ENCODE results near the gene RPS21.

RPS21 gene

DNA sequence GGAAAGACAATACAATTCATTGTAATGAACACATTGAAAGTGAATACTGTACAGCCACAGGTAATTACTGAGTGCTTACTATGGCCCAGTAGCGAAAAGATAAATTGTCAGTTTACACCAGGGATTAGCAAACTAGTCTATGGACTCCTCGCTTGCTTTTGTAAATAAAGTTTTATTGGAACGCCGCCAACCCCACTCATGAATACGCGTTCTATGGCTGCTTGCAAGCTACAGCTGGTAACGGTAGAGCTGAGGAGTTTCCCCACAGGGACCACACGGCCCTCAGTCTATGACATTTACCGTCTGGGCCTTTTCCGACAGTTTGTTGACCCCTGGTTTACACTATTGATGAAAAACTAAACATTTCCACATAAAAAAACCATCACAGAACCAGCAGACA is 44.0 kb upstream of the RPS21 start:
- TF ChIP-seq, protein P1, sequence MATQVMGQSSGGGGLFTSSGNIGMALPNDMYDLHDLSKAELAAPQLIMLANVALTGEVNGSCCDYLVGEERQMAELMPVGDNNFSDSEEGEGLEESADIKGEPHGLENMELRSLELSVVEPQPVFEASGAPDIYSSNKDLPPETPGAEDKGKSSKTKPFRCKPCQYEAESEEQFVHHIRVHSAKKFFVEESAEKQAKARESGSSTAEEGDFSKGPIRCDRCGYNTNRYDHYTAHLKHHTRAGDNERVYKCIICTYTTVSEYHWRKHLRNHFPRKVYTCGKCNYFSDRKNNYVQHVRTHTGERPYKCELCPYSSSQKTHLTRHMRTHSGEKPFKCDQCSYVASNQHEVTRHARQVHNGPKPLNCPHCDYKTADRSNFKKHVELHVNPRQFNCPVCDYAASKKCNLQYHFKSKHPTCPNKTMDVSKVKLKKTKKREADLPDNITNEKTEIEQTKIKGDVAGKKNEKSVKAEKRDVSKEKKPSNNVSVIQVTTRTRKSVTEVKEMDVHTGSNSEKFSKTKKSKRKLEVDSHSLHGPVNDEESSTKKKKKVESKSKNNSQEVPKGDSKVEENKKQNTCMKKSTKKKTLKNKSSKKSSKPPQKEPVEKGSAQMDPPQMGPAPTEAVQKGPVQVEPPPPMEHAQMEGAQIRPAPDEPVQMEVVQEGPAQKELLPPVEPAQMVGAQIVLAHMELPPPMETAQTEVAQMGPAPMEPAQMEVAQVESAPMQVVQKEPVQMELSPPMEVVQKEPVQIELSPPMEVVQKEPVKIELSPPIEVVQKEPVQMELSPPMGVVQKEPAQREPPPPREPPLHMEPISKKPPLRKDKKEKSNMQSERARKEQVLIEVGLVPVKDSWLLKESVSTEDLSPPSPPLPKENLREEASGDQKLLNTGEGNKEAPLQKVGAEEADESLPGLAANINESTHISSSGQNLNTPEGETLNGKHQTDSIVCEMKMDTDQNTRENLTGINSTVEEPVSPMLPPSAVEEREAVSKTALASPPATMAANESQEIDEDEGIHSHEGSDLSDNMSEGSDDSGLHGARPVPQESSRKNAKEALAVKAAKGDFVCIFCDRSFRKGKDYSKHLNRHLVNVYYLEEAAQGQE (IDR thresholded peaks at IDR 0.05; ENCODE audit: insufficient read depth in 1 of 2, low read depth in 2 of 2, low read length in 2 of 2) = no peak

DNA sequence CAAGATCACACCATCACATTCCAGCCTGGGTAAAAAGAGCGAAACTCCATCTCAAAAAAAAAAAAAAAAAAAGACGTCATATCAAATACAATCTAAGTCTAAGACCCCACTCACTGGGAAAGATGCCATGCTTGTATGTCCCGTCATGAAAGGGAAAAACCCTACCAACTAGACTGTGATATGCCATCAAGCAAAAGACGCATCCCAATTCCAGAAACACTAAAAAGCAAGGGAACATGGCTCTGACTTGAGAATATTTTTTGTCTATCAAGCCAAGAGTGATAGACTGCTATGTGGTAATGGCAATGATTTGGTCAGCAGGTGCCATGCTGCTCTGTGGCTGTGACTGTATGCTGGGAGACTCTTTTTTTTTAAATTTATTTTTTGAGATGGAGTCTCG is 42.8 kb upstream of the RPS21 start:
- TF ChIP-seq FOXP2 (optimal IDR thresholded peaks at IDR 0.05; ENCODE audit: borderline replicate concordance, extremely low read depth, extremely low read length, insufficient read depth) (no peak), SIN3A (IDR thresholded peaks at IDR 0.05; ENCODE audit: borderline replicate concordance, insufficient read depth, low read length) (no peak), TAF1 (IDR thresholded peaks at IDR 0.05; ENCODE audit: borderline replicate concordance, insufficient read depth, low read length) (no peak), POLR2AphosphoS5 (IDR thresholded peaks at IDR 0.05; ENCODE audit: low read depth, low read length) (no peak)

DNA sequence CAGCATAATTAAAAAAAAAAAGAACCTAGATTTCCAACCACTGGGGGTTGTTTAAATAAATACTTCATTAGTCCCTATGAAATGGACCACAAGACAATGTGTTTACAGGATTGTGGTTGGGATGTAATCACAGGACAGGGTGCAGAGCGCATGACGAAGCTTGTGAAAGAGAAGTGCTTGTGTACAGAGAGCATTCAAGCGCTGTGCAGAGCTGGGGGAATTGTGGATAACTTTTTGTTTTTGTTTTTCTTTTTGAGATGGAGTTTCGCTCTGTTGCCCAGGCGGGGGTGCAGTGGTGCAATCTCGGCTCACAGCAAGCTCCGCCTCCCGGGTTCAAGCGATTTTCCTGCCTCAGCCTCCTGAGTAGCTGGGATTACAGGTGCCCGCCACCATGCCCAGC is 42.1 kb upstream of the RPS21 start:
- no peak for TF ChIP-seq FOXP2 (optimal IDR thresholded peaks at IDR 0.05; ENCODE audit: borderline replicate concordance, extremely low read depth, extremely low read length, insufficient read depth)
- TF ChIP-seq SIN3A (IDR thresholded peaks at IDR 0.05; ENCODE audit: borderline replicate concordance, insufficient read depth, low read length) = no peak
- no peak for TF ChIP-seq POLR2AphosphoS5 (IDR thresholded peaks at IDR 0.05; ENCODE audit: low read depth, low read length)
- no peak for TF ChIP-seq TAF1 (IDR thresholded peaks at IDR 0.05; ENCODE audit: borderline replicate concordance, insufficient read depth, low read length)
- TF ChIP-seq, protein P1 (IDR thresholded peaks at IDR 0.05; ENCODE audit: insufficient read depth in 1 of 2, low read depth in 2 of 2, low read length in 2 of 2) = no peak

DNA sequence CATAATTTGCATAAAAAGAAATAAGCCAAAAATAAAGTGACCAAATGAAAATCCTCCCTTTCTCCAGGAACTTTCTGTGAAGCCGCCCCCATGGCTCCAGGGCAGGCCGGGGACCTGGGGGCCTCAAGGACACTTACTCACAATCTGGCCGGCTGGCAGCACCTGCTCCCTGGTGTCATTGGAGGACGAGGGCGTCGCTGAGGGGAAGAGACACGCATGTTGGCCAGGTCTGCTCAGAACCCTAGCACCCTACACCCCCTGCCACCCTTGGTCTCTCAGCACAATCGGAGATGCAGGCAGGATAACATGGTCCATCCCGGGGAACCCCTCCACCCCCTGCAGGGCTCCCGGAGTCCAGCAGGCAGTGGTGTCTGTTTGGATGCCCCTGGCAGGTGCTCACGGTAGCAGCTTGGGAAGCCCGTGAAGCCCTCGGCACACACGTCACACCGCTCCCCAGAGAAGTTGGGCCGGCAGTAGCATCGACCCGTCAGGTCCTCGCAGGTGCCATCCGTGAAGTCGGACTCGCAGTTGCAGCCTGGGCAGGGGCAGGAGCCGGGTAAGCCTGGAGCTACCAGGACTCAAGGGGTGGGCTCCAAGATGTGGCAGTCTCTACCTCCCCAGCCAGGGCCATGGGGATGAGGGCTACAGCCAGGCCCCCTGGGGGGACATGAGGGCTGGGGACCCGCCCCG is 41.1 kb upstream of the RPS21 start:
- TF ChIP-seq POLR2AphosphoS5 (IDR thresholded peaks at IDR 0.05; ENCODE audit: low read depth, low read length) = no peak
- TF ChIP-seq FOXP2 (optimal IDR thresholded peaks at IDR 0.05; ENCODE audit: borderline replicate concordance, extremely low read depth, extremely low read length, insufficient read depth) = no peak
- TF ChIP-seq, protein P1 (IDR thresholded peaks at IDR 0.05; ENCODE audit: insufficient read depth in 1 of 2, low read depth in 2 of 2, low read length in 2 of 2) = no peak
- no peak for TF ChIP-seq SIN3A (IDR thresholded peaks at IDR 0.05; ENCODE audit: borderline replicate concordance, insufficient read depth, low read length)
- TF ChIP-seq TAF1 (IDR thresholded peaks at IDR 0.05; ENCODE audit: borderline replicate concordance, insufficient read depth, low read length) = no peak

DNA sequence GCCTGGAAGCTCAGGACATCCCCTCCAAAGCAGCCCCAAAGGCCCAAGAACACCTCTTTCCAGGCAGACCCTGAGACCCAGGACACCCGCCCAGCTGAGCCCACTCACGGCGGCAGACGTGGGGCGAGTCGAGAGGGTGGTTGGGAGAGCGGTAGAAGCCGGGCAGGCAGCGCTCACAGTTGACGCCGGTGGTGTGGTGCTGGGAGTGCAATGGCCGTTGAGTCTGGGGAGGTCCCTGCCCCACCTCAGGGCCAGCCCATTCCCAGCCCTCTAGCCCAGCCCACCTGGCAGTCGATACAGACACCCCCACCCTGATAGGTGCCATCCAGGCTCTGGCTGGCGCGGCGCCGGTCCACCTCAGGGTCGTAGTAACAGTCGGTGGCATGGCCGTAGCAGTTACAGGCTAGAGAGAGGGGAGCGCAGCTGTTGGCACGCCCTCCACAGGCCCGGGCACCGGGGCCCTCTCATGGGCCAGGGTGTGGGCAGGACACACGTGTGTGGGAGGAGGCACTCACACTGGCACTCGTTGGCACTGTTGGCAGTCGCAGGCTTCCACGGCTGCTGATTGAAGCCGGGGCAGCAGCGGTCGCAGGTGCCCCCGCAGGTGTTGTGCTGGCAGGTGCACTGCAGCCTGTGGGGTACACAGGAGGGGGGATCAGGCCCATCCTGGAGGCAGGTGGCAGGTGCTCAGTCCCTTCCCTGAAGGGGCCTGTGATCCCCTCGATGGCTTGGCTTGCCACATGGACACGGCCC is 40.3 kb upstream of the RPS21 start:
- TF ChIP-seq, protein P1 (IDR thresholded peaks at IDR 0.05; ENCODE audit: insufficient read depth in 1 of 2, low read depth in 2 of 2, low read length in 2 of 2) = no peak
- TF ChIP-seq TAF1 (IDR thresholded peaks at IDR 0.05; ENCODE audit: borderline replicate concordance, insufficient read depth, low read length) (no peak), FOXP2 (optimal IDR thresholded peaks at IDR 0.05; ENCODE audit: borderline replicate concordance, extremely low read depth, extremely low read length, insufficient read depth) (no peak), POLR2AphosphoS5 (IDR thresholded peaks at IDR 0.05; ENCODE audit: low read depth, low read length) (no peak), SIN3A (IDR thresholded peaks at IDR 0.05; ENCODE audit: borderline replicate concordance, insufficient read depth, low read length) (no peak)

Data from PFSK-1 (cell line).